HEK293 (cell line): Measurements from ENCODE around the gene PNMA1.

Experiments used
- CTCF ChIA-PET: fragments of 350-600 bp; formaldehyde crosslinking; extraction: SDS; loops from one replicate; lab custom pipeline; 2021; ENCODE audit warnings: antibody characterized with exemption; lab: Yijun Ruan, JAX
- POLR2A ChIA-PET: fragments of 300-600 bp; formaldehyde crosslinking; extraction: SDS; loops from one replicate; lab custom pipeline; 2020; ENCODE audit warnings: antibody characterized with exemption, inconsistent platforms; lab: Yijun Ruan, JAX
- H3K27ac ChIP-seq: fragments of 200-500 bp; sonication (Bioruptor generic); 2 replicates; pipeline ENCODE4 v1.5.1; 2014; ENCODE audit warnings: low read depth, low read length, control low read depth, inconsistent platforms; ENCODE audit errors: extremely low read depth
- H3K36me3 ChIP-seq, 2 experiments: fragments of 200-500 bp in 1 of 2; sonication (Bioruptor generic) in 1 of 2; 1 replicate in 1 of 2; 2 replicates in 1 of 2; pipeline ENCODE4 v1.5.1; 2014 to 2017; ENCODE audit warnings: inconsistent platforms in 2 of 2, low read length in 2 of 2; ENCODE audit not compliant: control insufficient read depth in 2 of 2, insufficient read depth in 1 of 2
- H3K4me1 ChIP-seq: fragments of 200-500 bp; sonication (Bioruptor generic); 2 replicates; pipeline ENCODE4 v1.5.1; 2014; ENCODE audit warnings: mild to moderate bottlenecking, low read length, inconsistent platforms; ENCODE audit not compliant: control insufficient read depth, insufficient read depth
- H3K4me3 ChIP-seq: 2 replicates; pipeline ENCODE4 v1.5.1; 2011; ENCODE audit warnings: low read depth, mild to moderate bottlenecking, control low read depth, low read length, moderate library complexity
- H3K9me3 ChIP-seq: fragments of 200-500 bp; sonication (Bioruptor generic); 2 replicates; pipeline ENCODE4 v1.5.1; 2014; ENCODE audit warnings: low read depth, low read length, inconsistent platforms; ENCODE audit not compliant: control insufficient read depth, insufficient read depth
- GFI1B ChIP-seq: fragments of 450-650 bp; formaldehyde crosslinking; IDR thresholded peaks from 2 replicates; pipeline ENCODE4 v1.5.1; 2016; ENCODE audit warnings: missing biosample characterization, missing genetic modification characterization
- GLI2 ChIP-seq: fragments of 450-650 bp; formaldehyde crosslinking; IDR thresholded peaks from 2 replicates; pipeline ENCODE4; 2017; ENCODE audit warnings: missing biosample characterization, missing genetic modification characterization, low read depth, borderline replicate concordance
- GLIS2 ChIP-seq: fragments of 450-650 bp; formaldehyde crosslinking; IDR thresholded peaks from 2 replicates; pipeline ENCODE4 v1.5.1; 2016; ENCODE audit warnings: missing biosample characterization, missing genetic modification characterization
- HOXC10 ChIP-seq: sonication (generic); formaldehyde crosslinking; IDR thresholded peaks from 2 replicates; pipeline ENCODE4 v1.8.1; 2023; ENCODE audit warnings: mild to moderate bottlenecking, missing genetic modification reagents
- KLF16 ChIP-seq: fragments of 450-650 bp; formaldehyde crosslinking; IDR thresholded peaks from 2 replicates; pipeline ENCODE4 v1.5.1; 2017; ENCODE audit warnings: missing biosample characterization, missing genetic modification characterization
- PATZ1 ChIP-seq: fragments of 450-650 bp; formaldehyde crosslinking; IDR thresholded peaks from 2 replicates; pipeline ENCODE4 v1.5.1; 2016; ENCODE audit warnings: missing biosample characterization, missing genetic modification characterization
- PRDM10 ChIP-seq: fragments of 450-650 bp; formaldehyde crosslinking; IDR thresholded peaks from 2 replicates; pipeline ENCODE4 v1.5.1; 2016; ENCODE audit warnings: missing biosample characterization, missing genetic modification characterization
- PRDM2 ChIP-seq: fragments of 450-650 bp; formaldehyde crosslinking; IDR thresholded peaks from 2 replicates; pipeline ENCODE4 v1.5.1; 2016; ENCODE audit warnings: missing biosample characterization, missing genetic modification characterization, borderline replicate concordance
- RBAK ChIP-seq: fragments of 450-650 bp; formaldehyde crosslinking; IDR thresholded peaks from 2 replicates; pipeline ENCODE4 v1.5.1; 2016; ENCODE audit warnings: missing biosample characterization, missing genetic modification characterization
- REPIN1 ChIP-seq: fragments of 450-650 bp; formaldehyde crosslinking; IDR thresholded peaks from 2 replicates; pipeline ENCODE4 v1.5.1; 2017; ENCODE audit warnings: missing biosample characterization, missing genetic modification characterization, low read depth
- SCRT2 ChIP-seq: fragments of 450-650 bp; formaldehyde crosslinking; IDR thresholded peaks from 2 replicates; pipeline ENCODE4 v1.5.1; 2016; ENCODE audit warnings: missing biosample characterization, missing genetic modification characterization
- SP7 ChIP-seq: fragments of 450-650 bp; formaldehyde crosslinking; IDR thresholded peaks from 2 replicates; pipeline ENCODE4 v1.5.1; 2016; ENCODE audit warnings: missing biosample characterization, missing genetic modification characterization
- ZBTB17 ChIP-seq: fragments of 450-650 bp; formaldehyde crosslinking; IDR thresholded peaks from 2 replicates; pipeline ENCODE4 v1.5.1; 2016; ENCODE audit warnings: missing biosample characterization, missing genetic modification characterization
- ZBTB7A ChIP-seq: fragments of 450-650 bp; formaldehyde crosslinking; IDR thresholded peaks from 2 replicates; pipeline ENCODE4 v1.5.1; 2016; ENCODE audit warnings: low read depth, missing biosample characterization, missing genetic modification characterization
- ZFP3 ChIP-seq: fragments of 450-650 bp; formaldehyde crosslinking; IDR thresholded peaks from 2 replicates; pipeline ENCODE4 v1.5.1; 2016; ENCODE audit warnings: low read depth, missing biosample characterization, missing genetic modification characterization
- ZFP41 ChIP-seq: fragments of 450-650 bp; formaldehyde crosslinking; IDR thresholded peaks from 2 replicates; pipeline ENCODE4 v1.5.1; 2016; ENCODE audit warnings: missing biosample characterization, missing genetic modification characterization, borderline replicate concordance
- ZNF248 ChIP-seq: fragments of 450-650 bp; formaldehyde crosslinking; IDR thresholded peaks from 2 replicates; pipeline ENCODE4 v1.5.1; 2017; ENCODE audit warnings: missing biosample characterization, missing genetic modification characterization
- ZNF394 ChIP-seq: fragments of 450-650 bp; formaldehyde crosslinking; IDR thresholded peaks from 2 replicates; pipeline ENCODE4 v1.5.1; 2016; ENCODE audit warnings: missing biosample characterization, missing genetic modification characterization, mild to moderate bottlenecking, moderate library complexity, borderline replicate concordance
- ZNF473 ChIP-seq: fragments of 450-650 bp; formaldehyde crosslinking; IDR thresholded peaks from 2 replicates; pipeline ENCODE4 v1.5.1; 2017; ENCODE audit warnings: missing biosample characterization, missing genetic modification characterization
- ZNF560 ChIP-seq: fragments of 450-650 bp; formaldehyde crosslinking; IDR thresholded peaks from 2 replicates; pipeline ENCODE4 v1.5.1; 2017; ENCODE audit warnings: missing biosample characterization, missing genetic modification characterization, borderline replicate concordance
- ZNF621 ChIP-seq: fragments of 450-650 bp; formaldehyde crosslinking; IDR thresholded peaks from 2 replicates; pipeline ENCODE4 v1.5.1; 2017; ENCODE audit warnings: missing biosample characterization, missing genetic modification characterization
- ZNF645 ChIP-seq: fragments of 450-650 bp; formaldehyde crosslinking; IDR thresholded peaks from 2 replicates; pipeline ENCODE4; 2016; ENCODE audit warnings: missing biosample characterization, missing genetic modification characterization
- ZNF658 ChIP-seq: fragments of 450-650 bp; formaldehyde crosslinking; IDR thresholded peaks from 2 replicates; pipeline ENCODE4; 2016; ENCODE audit warnings: missing biosample characterization, missing genetic modification characterization
- ZNF670 ChIP-seq: fragments of 450-650 bp; formaldehyde crosslinking; IDR thresholded peaks from 2 replicates; pipeline ENCODE4 v1.5.1; 2016; ENCODE audit warnings: missing biosample characterization, missing genetic modification characterization, low read depth
- ZNF677 ChIP-seq: fragments of 450-650 bp; IDR thresholded peaks from 2 replicates; pipeline ENCODE4 v1.5.0; 2018; ENCODE audit warnings: missing biosample characterization, mild to moderate bottlenecking, missing genetic modification characterization, moderate library complexity
- ZNF843 ChIP-seq: fragments of 450-650 bp; formaldehyde crosslinking; IDR thresholded peaks from 2 replicates; pipeline ENCODE4 v1.5.1; 2016; ENCODE audit warnings: missing biosample characterization, missing genetic modification characterization

The PNMA1 gene

GRCh38 chr14:73741876-73742519, 27.8 kb upstream of the PNMA1 start:
- CTCF ChIA-PET: interaction anchor here (2.2 to 4.5 kb wide), 2 partner anchors 13 to 16 kb away, joined by 13 to 27 read pairs; no protein-coding TSS in a partner anchor
- Histone ChIP-seq H3K27ac (no peak overlapping the region), H3K4me3 (no peak overlapping the region), H3K9me3 (no peaks in the 10 kb centered on the region), H3K36me3 (peaks cover 8 to 33% of the 10 kb centered on the region in 2 experiments; a peak in 2 of 3 replicates), H3K4me1 (peaks cover 18% of the 10 kb centered on the region)
- POLR2A ChIA-PET: interaction anchor here (1.4 to 1.7 kb wide), 2 partner anchors 11 to 18 kb away, joined by 4 to 5 read pairs; a partner anchor contains a TSS
- TF ChIP-seq ZNF560 (no peak), ZNF843 (tag by site-specific recombination) (no peak), ZNF658 (tag by site-specific recombination) (no peak), ZNF394 (tag by site-specific recombination) (no peak), GFI1B (no peak), GLIS2 (peak; percentile 14; the same call in 1 of the 2 replicates), PRDM2 (no peak), PRDM10 (tag by site-specific recombination) (peak; percentile 75), ZNF248 (tag by site-specific recombination) (no peak), REPIN1 (tag by site-specific recombination) (no peak), ZNF677 (tag by site-specific recombination) (no peak), SP7 (tag by site-specific recombination) (no peak), RBAK (tag by site-specific recombination) (no peak), PATZ1 (tag by site-specific recombination) (peak; percentile 33; the same call in 1 of the 2 replicates), KLF16 (tag by site-specific recombination) (no peak), SCRT2 (tag by site-specific recombination) (no peak), ZBTB17 (tag by site-specific recombination) (no peak), ZBTB7A (no peak), ZNF670 (no peak), ZNF645 (tag by site-specific recombination) (no peak), ZFP3 (tag by site-specific recombination) (no peak), ZFP41 (no peak), GLI2 (tag by site-specific recombination) (no peak), HOXC10 (CRISPR knock-in tag) (no peak), ZNF473 (tag by site-specific recombination) (no peak), ZNF621 (tag by site-specific recombination) (no peak)
